ENCODE data around the gene HHIPL1.

The HHIPL1 gene

DNA sequence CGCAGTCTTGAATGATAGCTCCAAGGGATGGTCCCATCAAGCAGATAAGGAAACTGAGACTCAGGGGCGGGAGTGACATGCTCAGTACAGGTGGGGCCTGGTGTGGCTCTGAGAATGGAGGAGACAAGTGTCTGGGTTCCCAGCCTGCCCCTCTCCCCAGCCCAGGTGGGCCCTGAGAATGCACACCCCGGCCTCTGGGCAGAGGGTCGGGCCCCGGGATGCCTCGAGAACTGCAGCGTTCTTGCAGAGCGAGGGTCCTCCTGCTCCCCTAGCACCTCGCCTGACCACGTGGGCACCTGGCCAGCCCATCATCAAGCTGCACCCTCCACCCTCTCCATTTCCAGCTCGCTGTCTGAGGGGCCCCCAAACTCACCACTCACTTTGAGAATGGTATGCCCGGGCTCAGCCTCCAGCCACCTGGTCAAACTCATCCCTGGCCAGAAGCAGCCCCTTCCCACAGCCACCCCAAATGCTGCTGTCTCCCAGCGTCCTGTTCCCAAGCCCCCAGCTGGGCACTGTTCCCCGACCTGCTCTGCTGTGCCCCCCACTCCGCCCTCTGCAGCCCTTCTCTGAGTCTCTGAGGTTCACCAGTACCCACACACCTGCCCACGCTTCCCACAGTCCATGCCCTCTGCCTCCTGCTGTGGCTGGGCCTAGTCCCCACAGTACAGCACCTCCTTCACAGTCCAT is 83.4 kb downstream of the HHIPL1 start:
- TF ChIP-seq, protein P1, sequence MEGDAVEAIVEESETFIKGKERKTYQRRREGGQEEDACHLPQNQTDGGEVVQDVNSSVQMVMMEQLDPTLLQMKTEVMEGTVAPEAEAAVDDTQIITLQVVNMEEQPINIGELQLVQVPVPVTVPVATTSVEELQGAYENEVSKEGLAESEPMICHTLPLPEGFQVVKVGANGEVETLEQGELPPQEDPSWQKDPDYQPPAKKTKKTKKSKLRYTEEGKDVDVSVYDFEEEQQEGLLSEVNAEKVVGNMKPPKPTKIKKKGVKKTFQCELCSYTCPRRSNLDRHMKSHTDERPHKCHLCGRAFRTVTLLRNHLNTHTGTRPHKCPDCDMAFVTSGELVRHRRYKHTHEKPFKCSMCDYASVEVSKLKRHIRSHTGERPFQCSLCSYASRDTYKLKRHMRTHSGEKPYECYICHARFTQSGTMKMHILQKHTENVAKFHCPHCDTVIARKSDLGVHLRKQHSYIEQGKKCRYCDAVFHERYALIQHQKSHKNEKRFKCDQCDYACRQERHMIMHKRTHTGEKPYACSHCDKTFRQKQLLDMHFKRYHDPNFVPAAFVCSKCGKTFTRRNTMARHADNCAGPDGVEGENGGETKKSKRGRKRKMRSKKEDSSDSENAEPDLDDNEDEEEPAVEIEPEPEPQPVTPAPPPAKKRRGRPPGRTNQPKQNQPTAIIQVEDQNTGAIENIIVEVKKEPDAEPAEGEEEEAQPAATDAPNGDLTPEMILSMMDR (IDR thresholded peaks at IDR 0.05; ENCODE audit: borderline replicate concordance, insufficient read depth, low read depth, low read length), result no peak
- no peak overlapping the region for H3K4me3 ChIP-seq (ENCODE audit: low read depth, low read length)

DNA sequence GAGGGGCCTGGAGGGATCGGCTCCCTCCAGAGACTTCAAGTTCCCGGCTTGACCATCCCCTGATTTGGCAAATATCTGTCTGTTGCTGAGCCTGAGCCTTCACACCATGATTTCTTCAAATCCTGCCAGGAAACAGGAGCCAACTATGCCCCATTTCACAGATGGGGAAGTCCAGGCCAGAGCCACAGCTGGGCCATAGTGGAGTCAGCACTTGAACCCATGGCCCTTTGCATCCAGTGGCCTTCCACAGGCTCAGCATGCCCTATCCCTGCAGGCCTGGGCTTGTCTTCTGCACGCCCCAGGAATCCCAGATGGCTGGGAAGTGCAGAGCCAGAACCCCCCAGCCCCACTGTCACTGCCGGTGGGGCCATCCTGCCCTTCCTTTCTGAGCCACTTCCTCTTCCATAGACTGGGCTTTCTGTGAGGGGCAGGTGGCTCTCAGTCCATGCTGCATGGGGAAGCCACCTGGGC is 84.1 kb downstream of the HHIPL1 start:
- no peak overlapping the region for H3K4me3 ChIP-seq (ENCODE audit: low read depth, low read length)
- TF ChIP-seq, protein P1 (IDR thresholded peaks at IDR 0.05; ENCODE audit: borderline replicate concordance, insufficient read depth, low read depth, low read length), result no peak

Data from GM12875 (cell line).